ENCODE data around the gene INVS. TPM values are rescaled to one million over a fixed set of nuclear protein-coding genes. Genes with fewer than 3 reads are reported as not detected.
"Not testable (repeated sequence)": the region's sequence is repeated elsewhere in the genome, so short reads cannot be mapped to it uniquely, and the experiment has no call there.

INVS gene, protein sequence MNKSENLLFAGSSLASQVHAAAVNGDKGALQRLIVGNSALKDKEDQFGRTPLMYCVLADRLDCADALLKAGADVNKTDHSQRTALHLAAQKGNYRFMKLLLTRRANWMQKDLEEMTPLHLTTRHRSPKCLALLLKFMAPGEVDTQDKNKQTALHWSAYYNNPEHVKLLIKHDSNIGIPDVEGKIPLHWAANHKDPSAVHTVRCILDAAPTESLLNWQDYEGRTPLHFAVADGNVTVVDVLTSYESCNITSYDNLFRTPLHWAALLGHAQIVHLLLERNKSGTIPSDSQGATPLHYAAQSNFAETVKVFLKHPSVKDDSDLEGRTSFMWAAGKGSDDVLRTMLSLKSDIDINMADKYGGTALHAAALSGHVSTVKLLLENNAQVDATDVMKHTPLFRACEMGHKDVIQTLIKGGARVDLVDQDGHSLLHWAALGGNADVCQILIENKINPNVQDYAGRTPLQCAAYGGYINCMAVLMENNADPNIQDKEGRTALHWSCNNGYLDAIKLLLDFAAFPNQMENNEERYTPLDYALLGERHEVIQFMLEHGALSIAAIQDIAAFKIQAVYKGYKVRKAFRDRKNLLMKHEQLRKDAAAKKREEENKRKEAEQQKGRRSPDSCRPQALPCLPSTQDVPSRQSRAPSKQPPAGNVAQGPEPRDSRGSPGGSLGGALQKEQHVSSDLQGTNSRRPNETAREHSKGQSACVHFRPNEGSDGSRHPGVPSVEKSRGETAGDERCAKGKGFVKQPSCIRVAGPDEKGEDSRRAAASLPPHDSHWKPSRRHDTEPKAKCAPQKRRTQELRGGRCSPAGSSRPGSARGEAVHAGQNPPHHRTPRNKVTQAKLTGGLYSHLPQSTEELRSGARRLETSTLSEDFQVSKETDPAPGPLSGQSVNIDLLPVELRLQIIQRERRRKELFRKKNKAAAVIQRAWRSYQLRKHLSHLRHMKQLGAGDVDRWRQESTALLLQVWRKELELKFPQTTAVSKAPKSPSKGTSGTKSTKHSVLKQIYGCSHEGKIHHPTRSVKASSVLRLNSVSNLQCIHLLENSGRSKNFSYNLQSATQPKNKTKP
- total RNA-seq (59.3 TPM), polyA plus RNA-seq (7.4 TPM)

DNA sequence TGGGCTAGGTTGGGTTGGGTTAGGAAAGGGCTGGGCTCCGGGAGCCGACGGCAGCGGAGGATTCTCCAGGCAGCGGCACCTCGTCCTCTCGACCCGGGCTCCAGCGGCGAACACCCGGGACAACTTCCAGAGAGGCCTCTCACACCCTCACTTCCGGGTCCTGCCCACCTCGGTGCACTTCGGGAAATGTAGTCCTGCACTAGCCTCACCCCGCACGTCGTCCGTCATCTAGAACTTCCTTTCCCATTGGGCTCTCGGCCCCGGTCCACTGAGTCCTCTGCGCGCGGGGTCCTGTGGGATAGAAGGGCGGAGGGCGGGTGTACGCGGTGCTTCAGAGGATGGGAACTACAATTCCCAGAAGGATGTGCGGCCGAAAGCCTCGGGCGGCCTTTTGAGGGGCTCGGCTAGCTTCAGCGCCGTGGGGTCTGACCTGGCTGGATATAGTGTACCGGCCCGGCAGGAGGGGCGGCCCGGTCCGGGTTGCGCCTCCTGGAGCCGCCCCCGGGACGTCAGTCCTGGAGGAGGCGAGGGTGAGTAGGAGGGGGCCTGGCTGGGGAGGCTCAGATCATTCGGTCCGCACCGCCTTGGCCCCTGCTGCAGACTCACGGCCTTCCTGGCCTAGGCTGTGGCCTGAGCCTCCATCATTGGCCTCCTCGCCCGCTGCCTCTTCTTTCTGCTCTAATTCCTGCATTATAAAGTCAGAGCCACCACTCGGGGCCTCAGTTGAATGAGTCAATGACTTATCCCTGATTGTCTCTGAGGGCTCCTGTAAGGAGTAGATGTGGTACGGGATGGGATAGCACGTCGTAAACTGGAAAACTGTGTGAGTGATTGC is at the start of gene INVS, which contains the start of gene ERP44:
TSS of gene INVS (plus strand) at position 357 of the 835 bp plus-strand sequence. CDS start 5,279 bp downstream, outside the sequence.
TSS of gene ERP44 (minus strand) at position 114 of the 835 bp plus-strand sequence. CDS start 160 bp downstream, outside the sequence.
- H3K4me1 ChIP-seq (ENCODE audit: insufficient read depth) = no peaks in the 10 kb centered on the region
- WGBS = under 1% methylated on average over 54 of the region's 54 CpGs
- H3K36me3 ChIP-seq (ENCODE audit: insufficient read depth) = no peaks in the 10 kb centered on the region
- peak within 1 kb of the TSS; percentile 69 for H3K4me3 ChIP-seq (ENCODE audit: low read depth, low read length)
- H3K27ac ChIP-seq (ENCODE audit: low read depth) = peak within 1 kb of the TSS; percentile 70
- DNase-seq (ENCODE audit: extremely low spot score) = peak; percentile 100

DNA sequence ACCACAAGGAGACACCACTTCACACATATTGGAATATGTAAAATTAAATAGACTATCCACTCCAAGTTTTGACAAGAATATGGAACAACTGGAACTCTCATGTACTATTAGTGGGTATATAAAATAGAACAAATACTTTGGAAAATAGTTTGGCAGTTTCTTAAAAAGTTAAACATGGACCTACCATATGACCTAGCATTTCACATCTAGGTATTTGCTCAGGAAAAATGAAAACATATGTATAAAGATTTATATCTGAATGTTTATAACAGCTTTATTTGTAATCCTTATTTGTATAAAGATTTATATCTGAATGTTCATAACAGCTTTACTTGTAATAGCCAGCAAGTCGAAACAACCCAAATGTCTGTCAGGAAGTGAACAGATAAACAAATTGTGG is 49.5 kb upstream of the INVS start:
- 51% methylated on average over 1 of the region's 1 CpG for WGBS
- no peak overlapping the region for H3K4me3 ChIP-seq (ENCODE audit: low read depth, low read length)
- no peak for DNase-seq (ENCODE audit: extremely low spot score)
- H3K27ac ChIP-seq (ENCODE audit: low read depth) = no peak overlapping the region
- no peaks in the 10 kb centered on the region for H3K4me1 ChIP-seq (ENCODE audit: insufficient read depth)
- peaks cover 3% of the 10 kb centered on the region for H3K36me3 ChIP-seq (ENCODE audit: insufficient read depth)

DNA sequence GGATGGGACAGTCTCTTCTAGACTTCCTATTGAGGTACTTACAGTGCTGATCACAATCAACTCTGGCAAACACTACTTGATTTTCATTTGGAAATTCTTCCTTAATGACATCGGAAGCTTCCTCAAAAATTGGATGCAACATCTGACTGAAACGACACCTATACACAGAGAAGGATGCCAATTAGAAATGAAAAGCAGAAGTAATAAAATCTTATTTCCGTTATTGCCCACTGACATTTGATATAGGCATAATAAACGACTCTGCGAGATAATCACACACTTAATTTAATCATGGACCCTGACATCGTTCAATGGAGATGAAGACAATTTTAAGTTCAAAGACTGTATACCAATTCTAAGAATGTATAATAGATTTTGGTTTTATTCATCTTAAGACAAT is 46.7 kb upstream of the INVS start:
- Histone ChIP-seq H3K4me3 (ENCODE audit: low read depth, low read length) (no peak overlapping the region), H3K4me1 (ENCODE audit: insufficient read depth) (no peaks in the 10 kb centered on the region), H3K27ac (ENCODE audit: low read depth) (no peak overlapping the region), H3K36me3 (ENCODE audit: insufficient read depth) (peaks cover 3% of the 10 kb centered on the region)
- DNase-seq (ENCODE audit: extremely low spot score) = no peak
- 79% methylated on average over 6 of the region's 6 CpGs for WGBS

DNA sequence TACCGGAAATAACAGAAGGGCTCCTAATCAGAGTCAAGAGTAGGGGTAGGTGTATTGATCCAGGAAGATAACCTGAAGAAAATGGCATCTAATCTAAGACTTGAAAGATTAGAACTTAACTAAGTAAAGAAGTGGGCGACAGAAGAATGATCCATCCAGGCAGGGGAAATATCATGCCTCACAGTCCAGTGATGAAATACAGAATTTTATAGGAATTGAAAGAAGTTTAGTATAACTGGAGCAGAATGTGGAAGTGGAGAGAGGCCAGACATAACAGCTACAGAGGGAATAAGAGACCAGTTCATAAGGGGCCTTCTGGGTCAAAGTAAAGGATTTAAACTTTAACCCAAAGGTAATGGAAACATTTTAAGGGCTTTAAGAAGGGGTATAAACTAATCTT is 42.5 kb upstream of the INVS start:
- Histone ChIP-seq H3K4me1 (ENCODE audit: insufficient read depth) (no peaks in the 10 kb centered on the region), H3K36me3 (ENCODE audit: insufficient read depth) (peaks cover under 1% of the 10 kb centered on the region), H3K27ac (ENCODE audit: low read depth) (no peak overlapping the region), H3K4me3 (ENCODE audit: low read depth, low read length) (no peak overlapping the region)
- no peak for DNase-seq (ENCODE audit: extremely low spot score)
- 81% methylated on average over 2 of the region's 2 CpGs for WGBS

DNA sequence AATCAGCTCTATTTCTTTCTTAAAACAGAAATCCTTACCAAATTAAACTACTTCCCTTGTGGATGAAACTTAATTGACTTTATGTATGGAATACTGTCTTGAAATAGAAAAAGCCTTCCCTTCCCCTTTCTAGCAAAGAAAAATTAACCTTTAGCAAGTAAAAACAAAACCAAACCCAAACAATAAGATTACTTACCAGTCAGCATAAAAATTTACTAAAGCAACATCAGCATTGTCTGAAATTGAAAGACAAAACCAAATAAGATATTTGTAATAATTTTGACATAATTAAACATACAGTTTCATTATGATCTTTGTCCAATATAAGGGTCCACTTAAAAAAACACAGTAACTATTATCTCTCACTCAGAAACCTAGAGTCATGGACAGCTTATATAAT is 41.4 kb upstream of the INVS start:
- no peak for DNase-seq (ENCODE audit: extremely low spot score)
- Histone ChIP-seq H3K36me3 (ENCODE audit: insufficient read depth) (no peaks in the 10 kb centered on the region), H3K4me1 (ENCODE audit: insufficient read depth) (no peaks in the 10 kb centered on the region), H3K4me3 (ENCODE audit: low read depth, low read length) (no peak overlapping the region), H3K27ac (ENCODE audit: low read depth) (no peak overlapping the region)

DNA sequence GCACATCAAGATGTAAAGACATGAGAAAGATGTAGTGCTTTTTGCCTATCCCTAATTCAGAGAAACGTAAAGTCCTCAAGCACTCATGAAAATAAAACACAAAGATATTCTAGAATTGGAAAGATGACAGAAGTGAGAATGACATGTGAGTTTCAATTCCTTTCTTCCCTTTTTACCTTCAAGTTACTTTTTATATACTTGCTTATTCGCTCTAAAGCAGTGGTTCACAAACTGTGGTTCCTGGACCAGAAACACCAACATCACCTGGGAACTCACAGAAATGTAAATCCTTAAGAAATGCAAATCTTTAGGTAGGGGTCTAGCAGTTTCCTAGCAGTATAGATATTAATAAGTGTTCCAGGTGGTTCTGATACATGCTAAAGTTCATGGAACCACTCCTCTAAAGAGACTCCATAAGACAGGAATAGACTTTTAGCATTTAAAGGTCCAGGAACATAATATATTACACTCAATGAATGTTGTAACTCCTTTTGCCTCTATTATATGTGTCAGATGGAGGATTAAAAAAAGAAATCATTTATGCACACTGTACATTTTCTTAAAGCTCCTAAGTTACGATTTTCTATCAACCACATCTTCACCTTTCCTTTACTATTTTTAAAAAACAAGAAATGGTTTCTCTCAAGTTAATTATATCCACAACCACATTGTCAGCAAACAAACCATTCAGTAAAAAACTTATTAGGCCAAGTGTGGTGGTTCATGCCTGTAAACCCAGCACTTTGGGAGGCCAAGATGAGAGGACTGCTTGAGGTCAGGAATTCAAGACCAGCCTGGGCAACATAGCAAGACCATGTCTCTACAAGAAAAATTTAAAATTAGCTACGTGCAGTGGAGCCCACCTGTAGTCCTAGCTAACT is 40.1 kb upstream of the INVS start:
- Histone ChIP-seq H3K4me1 (ENCODE audit: insufficient read depth) (no peaks in the 10 kb centered on the region), H3K27ac (ENCODE audit: low read depth) (no peak overlapping the region), H3K36me3 (ENCODE audit: insufficient read depth) (no peaks in the 10 kb centered on the region), H3K4me3 (ENCODE audit: low read depth, low read length) (no peak overlapping the region)
- DNase-seq (ENCODE audit: extremely low spot score) = no peak
- WGBS = 95% methylated on average over 4 of the region's 4 CpGs

DNA sequence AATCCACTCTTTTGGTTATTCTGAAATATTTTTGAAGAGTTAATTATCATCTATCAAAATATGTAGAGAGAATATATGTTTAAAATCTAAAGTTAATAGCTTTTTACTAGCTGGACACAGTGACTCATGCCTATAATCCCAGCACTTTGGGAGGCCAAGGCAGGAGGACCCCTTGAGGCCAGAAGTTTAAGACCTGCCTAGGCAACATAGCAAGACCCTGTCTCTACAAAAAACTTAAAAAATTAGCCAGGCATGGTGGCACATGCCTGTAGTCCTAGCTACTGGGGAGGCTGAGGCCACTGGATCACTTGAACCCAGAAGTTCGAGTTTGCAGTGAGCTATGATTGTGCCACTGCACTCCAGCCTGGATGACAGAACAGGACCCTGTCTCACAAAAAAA is 36.4 kb upstream of the INVS start:
- H3K27ac ChIP-seq (ENCODE audit: low read depth); H3K4me3 ChIP-seq (ENCODE audit: low read depth, low read length); DNase-seq (ENCODE audit: extremely low spot score); H3K4me1 ChIP-seq (ENCODE audit: insufficient read depth); H3K36me3 ChIP-seq (ENCODE audit: insufficient read depth): not testable (repeated sequence)
- WGBS = 86% methylated on average over 1 of the region's 1 CpG

DNA sequence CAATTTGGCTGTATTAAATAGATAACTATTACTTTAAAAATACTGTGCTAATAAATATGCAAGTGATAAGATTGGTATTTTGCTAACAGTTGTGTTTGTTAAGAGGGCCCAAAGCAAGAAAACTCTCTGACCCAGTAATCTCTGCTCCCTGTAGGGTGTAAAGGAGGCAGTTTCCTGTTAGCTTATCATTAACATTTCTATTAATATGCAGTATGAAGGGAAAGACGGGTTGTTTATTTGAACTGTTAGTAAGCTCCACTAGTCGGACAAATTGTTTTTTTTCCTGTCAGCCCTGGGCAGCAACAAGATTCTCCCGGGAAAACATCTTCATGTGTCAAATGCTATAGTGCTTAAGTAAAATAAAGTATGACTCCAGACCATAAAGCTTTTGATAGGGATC is 35.9 kb upstream of the INVS start:
- Histone ChIP-seq H3K4me1 (ENCODE audit: insufficient read depth) (no peaks in the 10 kb centered on the region), H3K27ac (ENCODE audit: low read depth) (no peak overlapping the region), H3K36me3 (ENCODE audit: insufficient read depth) (no peaks in the 10 kb centered on the region), H3K4me3 (ENCODE audit: low read depth, low read length) (no peak overlapping the region)
- 27% methylated on average over 3 of the region's 3 CpGs for WGBS
- no peak for DNase-seq (ENCODE audit: extremely low spot score)

DNA sequence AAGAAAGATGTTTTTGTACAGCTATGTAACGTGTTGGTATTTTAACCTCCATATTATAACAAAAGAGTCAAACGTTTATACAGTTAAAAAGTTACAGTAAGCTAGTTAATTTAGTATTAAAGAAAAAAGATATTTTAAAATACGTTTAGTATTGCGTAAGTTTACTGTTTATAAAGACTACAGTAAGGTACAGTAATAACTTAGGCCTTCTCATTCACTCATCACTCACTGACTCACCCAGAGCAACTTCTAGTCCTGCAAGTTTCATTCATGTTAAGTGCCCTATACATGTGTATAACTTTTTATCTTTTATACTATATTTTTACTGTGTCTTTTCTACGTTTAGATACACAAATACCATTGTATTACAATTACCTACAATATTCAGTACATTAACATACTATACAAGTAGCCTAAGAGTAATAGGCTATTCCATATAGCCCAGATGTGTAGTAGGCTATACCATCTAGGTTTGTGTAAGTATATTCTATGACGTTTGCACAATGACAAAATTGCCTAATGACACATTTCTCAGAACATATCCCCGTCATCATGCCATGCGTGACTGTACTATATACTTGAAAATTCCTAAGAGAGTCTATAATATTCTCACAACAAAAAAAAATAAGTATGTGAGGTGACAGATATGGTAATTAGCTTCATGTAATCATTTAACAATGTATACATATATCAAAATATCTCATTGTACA is 34.0 kb upstream of the INVS start:
- WGBS = 85% methylated on average over 8 of the region's 8 CpGs
- H3K4me1 ChIP-seq (ENCODE audit: insufficient read depth) = no peaks in the 10 kb centered on the region
- no peak overlapping the region for H3K4me3 ChIP-seq (ENCODE audit: low read depth, low read length)
- no peaks in the 10 kb centered on the region for H3K36me3 ChIP-seq (ENCODE audit: insufficient read depth)
- DNase-seq (ENCODE audit: extremely low spot score) = no peak
- H3K27ac ChIP-seq (ENCODE audit: low read depth) = no peak overlapping the region

DNA sequence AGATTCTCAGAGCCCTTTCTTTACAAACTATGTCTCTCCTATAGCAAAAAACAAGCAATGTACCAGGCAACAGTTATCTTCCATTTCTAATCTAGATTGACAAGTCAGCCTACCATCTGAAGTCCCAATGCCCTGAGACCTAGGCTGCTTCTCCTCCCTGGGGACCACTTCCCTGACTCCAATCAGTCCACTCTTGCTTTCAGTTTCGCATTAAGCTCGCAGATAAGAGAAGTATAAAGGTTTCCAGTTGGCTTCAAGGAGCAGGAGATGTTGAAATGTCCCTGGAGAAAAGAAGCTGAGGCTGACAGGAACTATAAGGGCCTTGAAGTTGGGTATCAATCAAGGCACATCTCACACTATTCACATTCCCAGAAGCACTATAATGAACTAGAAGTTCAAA is 32.5 kb upstream of the INVS start:
- Histone ChIP-seq H3K4me3 (ENCODE audit: low read depth, low read length) (no peak overlapping the region), H3K4me1 (ENCODE audit: insufficient read depth) (no peaks in the 10 kb centered on the region), H3K36me3 (ENCODE audit: insufficient read depth) (no peaks in the 10 kb centered on the region), H3K27ac (ENCODE audit: low read depth) (no peak overlapping the region)
- DNase-seq (ENCODE audit: extremely low spot score) = no peak
- WGBS = 42% methylated on average over 2 of the region's 2 CpGs

DNA sequence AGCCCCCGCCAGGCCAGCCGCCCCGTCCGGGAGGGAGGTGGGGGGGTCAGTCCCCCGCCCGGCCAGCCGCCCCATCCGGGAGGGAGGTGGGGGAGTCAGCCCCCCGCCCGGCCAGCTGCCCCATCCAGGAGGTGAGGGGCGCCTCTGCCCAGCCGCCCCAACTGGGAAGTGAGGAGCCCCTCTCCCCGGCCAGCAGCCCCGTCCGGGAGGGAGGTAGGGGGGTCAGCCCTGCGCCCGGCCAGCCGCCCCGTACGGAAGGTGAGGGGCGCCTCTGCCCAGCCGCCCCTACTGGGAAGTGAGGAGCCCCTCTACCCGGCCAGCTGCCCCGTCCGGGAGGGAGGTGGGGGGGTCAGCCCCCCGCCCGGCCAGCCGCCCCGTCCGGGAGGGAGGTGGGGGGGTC is 31.1 kb upstream of the INVS start:
- H3K27ac ChIP-seq (ENCODE audit: low read depth); H3K36me3 ChIP-seq (ENCODE audit: insufficient read depth); DNase-seq (ENCODE audit: extremely low spot score); H3K4me3 ChIP-seq (ENCODE audit: low read depth, low read length); H3K4me1 ChIP-seq (ENCODE audit: insufficient read depth): not testable (repeated sequence)
- 96% methylated on average over 26 of the region's 30 CpGs for WGBS

DNA sequence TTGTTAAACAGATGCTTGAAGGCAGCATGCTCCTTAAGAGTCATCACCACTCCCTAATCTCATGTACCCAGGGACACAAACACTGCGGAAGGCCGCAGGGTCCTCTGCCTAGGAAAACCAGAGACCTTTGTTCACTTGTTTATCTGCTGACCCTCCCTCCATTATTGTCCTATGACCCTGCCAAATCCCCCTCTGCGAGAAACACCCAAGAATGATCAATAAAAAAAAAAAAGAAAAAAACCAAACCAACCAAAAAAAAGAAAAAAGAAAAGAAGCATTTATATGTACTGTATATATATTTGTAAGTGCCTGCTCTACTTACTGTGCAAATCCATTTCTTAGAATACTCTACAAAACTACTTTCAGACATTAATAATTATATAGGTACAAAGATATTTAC is 30.0 kb upstream of the INVS start:
- DNase-seq (ENCODE audit: extremely low spot score); H3K4me1 ChIP-seq (ENCODE audit: insufficient read depth); H3K4me3 ChIP-seq (ENCODE audit: low read depth, low read length); H3K27ac ChIP-seq (ENCODE audit: low read depth); H3K36me3 ChIP-seq (ENCODE audit: insufficient read depth): not testable (repeated sequence)
- WGBS = 80% methylated on average over 1 of the region's 3 CpGs

Data from urinary bladder (tissue), 4 donors.